ENCODE data around the gene LRP2. TPM values are rescaled to one million over a fixed set of nuclear protein-coding genes. Genes with fewer than 3 reads are reported as not detected.

The LRP2 gene
- total and polyA plus RNA-seq, 10 of the 15 experiments (the other 5 are each of a cell fraction or from before 2014, with no cell fraction given): 0.01 to 0.19 (median 0.06) TPM; not detected in 5

DNA sequence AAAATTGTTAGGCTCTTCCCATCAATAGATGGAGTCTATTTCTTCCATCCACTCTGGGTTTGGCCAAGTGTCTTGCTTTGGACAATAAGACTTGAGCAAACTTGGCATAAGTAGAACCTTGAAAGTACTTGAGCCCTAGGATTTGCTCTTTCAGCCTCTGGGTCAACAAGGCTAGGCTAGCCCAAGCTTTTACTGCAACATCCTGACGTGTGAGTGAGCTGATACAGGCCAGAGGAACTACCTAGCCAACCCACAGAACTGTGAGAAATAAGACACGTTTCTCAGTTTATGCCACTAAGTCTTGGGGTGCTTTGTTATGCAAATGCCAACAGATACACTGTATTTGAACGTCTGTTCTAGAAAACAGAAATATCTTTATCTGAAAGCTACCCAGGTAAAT lies 71.9 kb downstream of the LRP2 start (continued):
- TF ChIP-seq CTCF (IDR thresholded peaks at IDR 0.05 in 2 of 3, conservative IDR thresholded peaks at IDR 0.05 in 1 of 3; ENCODE audit: control insufficient read depth in 2 of 3, extremely low read depth in 1 of 3, insufficient read depth in 1 of 3, low read depth in 3 of 3, low read length in 3 of 3): no peak
- TF ChIP-seq IRF4 (IDR thresholded peaks at IDR 0.05; ENCODE audit: low read depth, low read length): no peak
- no peak for TF ChIP-seq RBBP5 (conservative IDR thresholded peaks at IDR 0.05)

DNA sequence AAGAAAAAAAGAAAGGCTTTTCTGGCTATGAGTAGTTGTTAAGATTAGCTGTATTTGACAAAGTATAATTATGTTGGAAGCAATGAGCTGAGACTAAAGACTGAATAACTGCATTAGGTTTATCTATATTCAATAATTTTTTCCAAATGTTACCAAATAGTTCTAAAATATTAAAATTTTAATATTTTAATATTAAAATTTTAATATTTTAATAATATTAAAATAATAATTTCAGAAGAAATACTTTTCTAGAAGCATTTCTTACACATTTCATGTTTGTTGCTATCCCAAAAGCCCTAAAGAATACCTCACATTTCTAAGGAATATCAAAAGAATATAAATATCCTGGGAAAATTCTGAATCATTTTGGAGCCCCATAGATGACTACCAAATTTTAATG lies 74.7 kb downstream of the LRP2 start:
- no TSS peak for BruUV-seq (replicated peaks)
- FAIRE-seq: no peak
- POLR2A ChIA-PET: no interaction called here

More for the DNA sequence above, 74.7 kb downstream of the LRP2 start:
- H3K79me2 ChIP-seq (ENCODE audit: control insufficient read depth, insufficient read depth, low read length): no peaks in the 10 kb centered on the region
- intact Hi-C loops (cut with micrococcal nuclease; ENCODE audit: unreplicated experiment) (no loop called here), in situ Hi-C loops (cut with MboI) (no loop called here)
- H3K27ac ChIP-seq (ENCODE audit: control insufficient read depth, insufficient read depth): no peak overlapping the region
- H3K36me3 ChIP-seq (ENCODE audit: control insufficient read depth in 2 of 2, insufficient read depth in 2 of 2, low read length in 1 of 2): no peaks in the 10 kb centered on the region
- no peak overlapping the region for H3K4me2 ChIP-seq (ENCODE audit: control insufficient read depth, insufficient read depth)
- H3K27me3 ChIP-seq (replicated peaks in 1 of 2; ENCODE audit: control insufficient read depth in 2 of 2, insufficient read depth in 2 of 2, low read length in 1 of 2): no peaks in the 10 kb centered on the region; a peak in 1 of 4 replicates
- DNase-seq (ENCODE audit: low read depth, low spot score): no peak
- no peaks in the 10 kb centered on the region for H3K4me1 ChIP-seq (ENCODE audit: control insufficient read depth, insufficient read depth, low read length)
- ATAC-seq: no peak
- H3K9ac ChIP-seq (ENCODE audit: control insufficient read depth, insufficient read depth, low read length): no peak overlapping the region
- H3K4me3 ChIP-seq: no peak overlapping the region
- RAD21 ChIA-PET (ENCODE audit: unreplicated experiment): no interaction called here
- CTCF ChIA-PET: interaction anchor here (0.7 kb wide), 1 partner anchor 54 kb away, joined by 3 read pairs; no protein-coding TSS in a partner anchor
- TF ChIP-seq ATF7 (IDR thresholded peaks at IDR 0.05; ENCODE audit: low read depth) (no peak), ZBED1 (IDR thresholded peaks at IDR 0.05; ENCODE audit: borderline replicate concordance) (no peak), MEF2A (IDR thresholded peaks at IDR 0.05; ENCODE audit: insufficient read depth, low read depth, low read length) (no peak)
- TF ChIP-seq, protein P1, sequence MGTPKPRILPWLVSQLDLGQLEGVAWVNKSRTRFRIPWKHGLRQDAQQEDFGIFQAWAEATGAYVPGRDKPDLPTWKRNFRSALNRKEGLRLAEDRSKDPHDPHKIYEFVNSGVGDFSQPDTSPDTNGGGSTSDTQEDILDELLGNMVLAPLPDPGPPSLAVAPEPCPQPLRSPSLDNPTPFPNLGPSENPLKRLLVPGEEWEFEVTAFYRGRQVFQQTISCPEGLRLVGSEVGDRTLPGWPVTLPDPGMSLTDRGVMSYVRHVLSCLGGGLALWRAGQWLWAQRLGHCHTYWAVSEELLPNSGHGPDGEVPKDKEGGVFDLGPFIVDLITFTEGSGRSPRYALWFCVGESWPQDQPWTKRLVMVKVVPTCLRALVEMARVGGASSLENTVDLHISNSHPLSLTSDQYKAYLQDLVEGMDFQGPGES (IDR thresholded peaks at IDR 0.05): no peak
- H2AFZ ChIP-seq (ENCODE audit: control insufficient read depth, low read depth, low read length): no peak overlapping the region
- no peaks in the 10 kb centered on the region for H3K9me3 ChIP-seq (replicated peaks; ENCODE audit: control insufficient read depth, insufficient read depth, low read length)
- SMC1A ChIA-PET (ENCODE audit: uncharacterized antibody, unreplicated experiment): interaction anchor here (0.7 kb wide), 1 partner anchor 9 kb away, joined by 3 read pairs; no protein-coding TSS in a partner anchor
- H4K20me1 ChIP-seq (ENCODE audit: control insufficient read depth, insufficient read depth): no peaks in the 10 kb centered on the region

All from GM12878 (cell line).